Measurements from ENCODE around the gene B3GNT2. TPM values are rescaled to one million over a fixed set of nuclear protein-coding genes. Genes with fewer than 3 reads are reported as not detected.

B3GNT2 gene
- total RNA-seq, 1 donor from 2014 or later, result 30.9 TPM

DNA sequence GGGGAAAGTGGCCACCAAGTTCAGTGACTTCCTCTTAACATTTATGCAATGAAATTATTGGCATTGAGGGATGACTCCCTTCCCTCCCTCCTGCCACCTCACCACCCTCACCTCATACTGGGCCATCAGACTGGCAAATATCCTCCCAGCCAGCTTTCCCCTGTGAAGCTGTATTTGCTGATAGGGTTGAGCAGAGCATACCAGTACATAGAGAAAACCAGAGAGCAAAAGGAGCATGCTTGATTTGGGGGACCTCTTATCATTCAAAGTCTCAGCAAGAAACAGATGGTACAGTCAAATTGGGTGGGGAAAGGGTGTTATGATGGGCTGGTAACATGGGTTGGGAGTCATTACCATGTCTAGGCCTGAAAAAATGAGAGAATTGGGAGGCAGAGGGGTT is 19.1 kb upstream of the B3GNT2 start:
- no peaks in the 10 kb centered on the region for H3K27me3 Mint-ChIP-seq

DNA sequence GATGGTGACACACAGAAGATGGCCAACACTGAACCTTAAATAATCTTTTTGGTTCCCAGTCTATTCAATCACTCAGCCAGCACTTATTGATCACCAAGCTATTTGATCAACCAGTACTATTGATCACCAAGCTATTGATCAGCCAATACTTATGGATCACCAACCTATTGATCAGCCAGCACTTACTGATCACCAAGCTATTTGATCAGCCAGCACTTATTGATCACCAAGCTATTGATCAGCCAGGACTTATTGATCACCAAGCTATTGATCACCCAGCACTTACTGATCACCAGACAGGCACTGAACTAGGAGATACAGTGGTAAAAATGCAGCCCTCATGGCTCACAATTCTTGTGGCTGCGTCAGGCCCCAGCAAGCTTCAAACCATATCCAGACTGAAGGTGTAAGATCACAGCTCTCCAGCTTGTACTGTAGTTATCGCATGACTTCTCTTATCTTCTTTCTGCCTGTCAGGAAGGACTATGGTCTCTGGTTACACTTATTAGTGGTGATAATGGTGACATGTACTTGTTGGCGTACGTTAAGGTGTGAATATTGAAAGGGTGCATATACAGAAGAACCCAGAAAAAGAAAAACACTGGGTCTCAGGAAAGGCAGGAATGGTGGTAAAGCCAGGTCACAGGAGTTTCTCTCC is 18.4 kb upstream of the B3GNT2 start:
- H3K36me3 Mint-ChIP-seq (ENCODE audit: low read depth), result no peaks in the 10 kb centered on the region
- no peak for DNase-seq
- H3K4me1 Mint-ChIP-seq, result no peaks in the 10 kb centered on the region
- H3K4me3 Mint-ChIP-seq, result no peak overlapping the region
- no peak overlapping the region for H3K27ac Mint-ChIP-seq
- no peaks in the 10 kb centered on the region for H3K9me3 Mint-ChIP-seq
- intact Hi-C loops (cut with micrococcal nuclease), result no loop called here
- H3K27me3 Mint-ChIP-seq, result no peaks in the 10 kb centered on the region

More for the DNA sequence above, 19.1 kb upstream of the B3GNT2 start:
- Mint-ChIP-seq H3K4me3 (no peak overlapping the region), H3K9me3 (no peaks in the 10 kb centered on the region), H3K36me3 (ENCODE audit: low read depth) (no peaks in the 10 kb centered on the region), H3K27ac (no peak overlapping the region), H3K4me1 (no peaks in the 10 kb centered on the region)
- DNase-seq, result no peak
- intact Hi-C loops (cut with micrococcal nuclease), result no loop called here

DNA sequence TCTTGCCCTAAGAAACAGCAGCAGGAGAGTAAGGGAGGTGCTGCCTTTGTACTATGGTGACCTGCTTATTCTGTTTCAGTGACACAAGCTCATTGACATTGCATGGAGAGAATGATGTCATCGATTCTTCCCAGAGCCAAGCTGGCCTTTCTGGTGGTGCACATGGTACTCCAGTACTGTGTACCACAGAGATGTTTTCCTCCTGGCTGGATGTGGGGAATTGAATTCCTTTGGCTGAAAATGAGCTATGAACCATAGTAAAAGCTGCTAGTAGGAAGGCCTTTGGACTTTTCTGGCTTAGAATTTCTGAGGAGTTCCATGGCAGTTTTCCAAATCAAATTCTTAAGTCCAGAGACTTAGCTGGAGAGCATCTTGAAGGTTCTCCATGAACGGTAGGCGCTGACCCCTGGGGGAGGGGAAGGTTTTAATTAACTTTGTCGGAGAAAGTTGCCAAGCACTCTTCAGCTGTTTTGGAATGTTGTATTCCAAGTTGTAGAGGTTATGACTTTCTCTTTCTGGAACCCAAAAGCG is 17.1 kb upstream of the B3GNT2 start:
- H3K27ac Mint-ChIP-seq, result no peak overlapping the region
- no peaks in the 10 kb centered on the region for H3K36me3 Mint-ChIP-seq (ENCODE audit: low read depth)
- H3K4me3 Mint-ChIP-seq, result no peak overlapping the region
- no peaks in the 10 kb centered on the region for H3K9me3 Mint-ChIP-seq
- H3K4me1 Mint-ChIP-seq, result no peaks in the 10 kb centered on the region
- H3K27me3 Mint-ChIP-seq, result peaks cover 2% of the 10 kb centered on the region
- no peak for DNase-seq
- intact Hi-C loops (cut with micrococcal nuclease), result no loop called here

DNA sequence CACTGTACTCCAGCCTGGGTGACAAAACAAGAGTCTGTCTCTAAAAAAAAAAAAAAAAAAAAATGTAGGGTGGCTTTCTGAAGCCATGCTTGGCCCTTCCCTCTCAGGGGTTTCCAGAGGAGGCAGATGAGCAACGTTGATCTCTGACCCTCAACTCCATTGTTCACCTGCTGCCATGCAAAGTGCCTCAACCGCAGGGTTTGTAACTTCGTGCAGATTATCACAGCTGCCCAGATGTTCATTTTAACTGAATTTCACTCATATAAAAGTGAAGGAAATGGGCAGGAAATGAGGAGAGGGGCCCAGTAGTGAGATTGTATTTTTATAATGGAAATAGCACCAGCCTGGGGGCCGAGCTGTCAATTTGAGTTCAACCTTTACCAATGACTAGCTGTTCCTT is 14.9 kb upstream of the B3GNT2 start:
- Mint-ChIP-seq H3K27ac (no peak overlapping the region), H3K9me3 (no peaks in the 10 kb centered on the region), H3K27me3 (peaks cover 2% of the 10 kb centered on the region), H3K36me3 (ENCODE audit: low read depth) (no peaks in the 10 kb centered on the region), H3K4me3 (no peak overlapping the region), H3K4me1 (no peaks in the 10 kb centered on the region)
- intact Hi-C loops (cut with micrococcal nuclease), result no loop called here
- no peak for DNase-seq

DNA sequence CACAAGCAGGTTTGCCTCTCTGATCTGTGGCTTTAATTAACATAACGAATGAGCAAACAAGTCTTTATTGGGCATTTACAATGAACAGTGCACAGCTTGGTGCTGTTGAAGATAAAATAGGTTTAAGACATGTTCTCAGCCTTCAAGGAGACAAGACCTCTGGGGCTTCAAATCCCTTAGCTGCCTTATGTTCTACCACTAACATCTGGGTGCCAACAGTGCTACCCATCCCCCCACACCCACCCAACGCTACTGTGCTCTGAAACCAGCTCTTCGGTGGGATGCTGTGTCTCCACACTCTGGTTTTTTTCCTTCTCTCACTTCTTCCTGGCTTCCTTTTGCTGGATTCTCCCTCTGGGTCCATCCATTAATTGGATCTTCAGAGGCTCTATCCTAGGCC is 14.1 kb upstream of the B3GNT2 start:
- Mint-ChIP-seq H3K36me3 (ENCODE audit: low read depth) (no peaks in the 10 kb centered on the region), H3K27me3 (peaks cover 2% of the 10 kb centered on the region), H3K4me3 (no peak overlapping the region), H3K4me1 (no peaks in the 10 kb centered on the region), H3K27ac (no peak overlapping the region), H3K9me3 (no peaks in the 10 kb centered on the region)
- intact Hi-C loops (cut with micrococcal nuclease), result no loop called here
- no peak for DNase-seq

DNA sequence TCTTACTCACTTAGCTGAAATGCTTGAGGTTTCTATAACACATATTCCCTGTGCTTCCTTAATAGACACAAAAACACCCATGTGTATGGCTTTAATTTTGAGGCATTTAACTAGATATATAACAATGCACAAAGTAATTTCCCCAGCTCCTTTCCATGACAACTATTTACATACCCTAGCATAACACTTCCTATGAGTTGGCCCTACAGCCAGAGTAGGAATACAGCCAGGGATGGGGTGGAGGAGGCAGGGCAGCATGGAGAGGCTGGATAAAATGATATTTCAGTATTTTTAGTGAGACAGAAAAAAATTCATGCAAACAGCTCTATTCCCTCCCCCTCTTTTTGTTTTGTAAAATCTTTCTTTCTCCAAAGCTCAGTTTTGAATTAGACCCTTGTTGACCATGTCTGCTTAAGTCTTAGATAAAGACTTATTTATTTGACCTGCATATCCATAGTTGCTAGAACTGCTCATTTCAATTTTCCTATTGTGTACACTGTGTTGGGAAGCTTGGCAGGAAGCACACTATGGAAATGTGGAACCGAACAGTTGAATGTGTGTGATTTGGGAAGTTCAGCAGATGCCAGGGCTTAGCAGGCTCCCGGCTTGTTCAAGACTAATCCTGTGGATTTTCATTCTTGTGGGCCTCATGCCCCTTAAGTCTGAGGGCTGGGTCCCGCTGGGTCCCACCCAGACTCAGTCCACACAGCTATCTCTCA is 11.2 kb upstream of the B3GNT2 start:
- intact Hi-C loops (cut with micrococcal nuclease), result no loop called here
- Mint-ChIP-seq H3K36me3 (ENCODE audit: low read depth) (no peaks in the 10 kb centered on the region), H3K4me1 (no peaks in the 10 kb centered on the region), H3K27ac (no peak overlapping the region), H3K9me3 (no peaks in the 10 kb centered on the region), H3K27me3 (peaks cover 10% of the 10 kb centered on the region), H3K4me3 (no peak overlapping the region)
- no peak for DNase-seq

DNA sequence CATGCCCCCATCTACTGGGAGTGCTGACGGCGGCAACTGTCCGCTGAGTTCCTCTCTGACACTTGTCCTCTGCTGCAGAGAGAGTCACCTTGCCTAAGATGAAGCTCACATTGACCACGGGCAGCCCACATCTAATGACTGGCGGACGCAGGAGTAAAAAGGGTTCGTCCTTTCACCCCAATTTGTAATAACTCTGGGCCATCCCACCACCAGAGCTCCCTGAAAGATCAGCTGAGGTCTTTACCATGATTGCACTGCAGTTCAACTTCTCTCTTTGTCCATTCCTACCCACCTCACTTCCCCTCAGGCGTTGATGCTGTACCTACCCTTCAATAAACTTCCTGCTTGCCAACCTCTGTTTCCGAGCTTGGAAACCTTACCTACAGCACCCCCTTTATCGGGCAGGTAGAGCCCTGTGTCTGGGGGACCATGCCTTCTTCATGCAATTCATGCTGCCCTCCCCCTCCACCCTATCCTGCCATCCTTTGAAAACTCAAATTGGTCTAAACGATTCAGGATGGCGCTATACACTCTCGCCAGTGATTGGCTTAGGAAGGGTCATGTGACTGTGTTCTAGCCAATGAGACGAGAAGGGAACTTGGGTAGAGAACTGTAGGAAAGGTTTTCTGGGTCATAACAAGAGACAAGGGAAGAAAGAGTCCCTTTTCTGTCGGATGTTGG is 10.3 kb upstream of the B3GNT2 start:
- Mint-ChIP-seq H3K4me1 (no peaks in the 10 kb centered on the region), H3K9me3 (no peaks in the 10 kb centered on the region)

DNA sequence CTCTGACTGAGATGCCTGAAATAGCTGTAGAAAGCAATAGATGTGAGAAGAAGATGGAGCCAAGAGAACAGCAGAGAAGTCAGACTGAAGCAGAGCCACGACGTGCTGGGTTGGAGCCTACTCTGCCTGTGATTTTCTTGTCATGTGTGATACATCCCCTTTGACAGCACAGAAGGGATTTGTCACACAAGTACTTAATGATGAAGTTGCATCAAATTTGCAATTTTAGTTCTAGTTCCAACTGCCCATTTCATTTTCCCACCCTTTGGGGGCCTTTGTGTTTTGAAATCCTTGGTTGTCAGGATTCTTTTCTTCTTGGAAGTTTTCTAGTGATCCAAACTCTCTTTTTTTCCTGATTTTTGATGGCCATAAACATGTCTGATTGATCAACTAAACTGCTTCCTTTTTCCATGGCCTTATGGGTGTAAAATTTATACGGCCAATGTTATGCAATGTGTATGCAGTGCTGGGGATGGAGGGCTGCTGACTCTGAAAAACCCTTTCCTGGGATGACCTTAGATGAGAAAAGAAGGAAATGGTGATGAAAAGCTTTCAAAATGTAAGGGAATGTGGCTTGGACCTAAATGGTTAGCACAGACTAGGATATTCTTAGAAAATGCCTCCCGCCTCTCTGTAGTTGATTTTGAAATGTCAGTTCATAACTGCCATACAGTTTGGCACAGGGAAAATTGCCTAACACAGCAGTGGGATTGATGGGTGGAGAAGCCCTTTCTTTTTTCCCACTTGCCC is 9.6 kb upstream of the B3GNT2 start:
- Mint-ChIP-seq H3K4me1 (no peaks in the 10 kb centered on the region), H3K36me3 (ENCODE audit: low read depth) (no peaks in the 10 kb centered on the region), H3K27me3 (peaks cover 19% of the 10 kb centered on the region), H3K27ac (no peak overlapping the region), H3K4me3 (no peak overlapping the region), H3K9me3 (no peaks in the 10 kb centered on the region)
- intact Hi-C loops (cut with micrococcal nuclease), result no loop called here
- DNase-seq, result no peak

More for the DNA sequence above, 10.3 kb upstream of the B3GNT2 start:
- no peak overlapping the region for H3K4me3 Mint-ChIP-seq
- peaks cover 15% of the 10 kb centered on the region for H3K27me3 Mint-ChIP-seq
- intact Hi-C loops (cut with micrococcal nuclease), result no loop called here
- no peak for DNase-seq
- no peaks in the 10 kb centered on the region for H3K36me3 Mint-ChIP-seq (ENCODE audit: low read depth)
- no peak overlapping the region for H3K27ac Mint-ChIP-seq

DNA sequence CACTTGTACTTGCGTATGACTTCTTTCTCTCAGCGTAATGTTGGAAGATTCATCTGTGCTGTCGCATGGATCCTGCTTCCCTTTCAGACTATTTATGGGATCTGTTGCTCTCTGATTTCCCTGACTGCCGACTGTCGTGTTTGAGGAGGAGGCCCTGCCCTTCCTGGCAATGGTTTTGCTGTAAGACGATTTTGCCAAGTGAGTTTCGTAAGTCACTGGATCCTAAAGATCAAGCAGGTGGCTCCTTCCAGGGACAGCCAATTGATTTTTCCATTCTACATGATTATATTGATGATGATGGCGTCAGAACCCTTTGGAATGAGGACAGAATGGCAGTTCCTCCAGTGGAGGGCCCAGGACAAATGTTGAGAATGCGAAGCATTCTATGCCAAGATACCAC is 8.7 kb upstream of the B3GNT2 start:
- H3K36me3 Mint-ChIP-seq (ENCODE audit: low read depth), result no peaks in the 10 kb centered on the region
- peaks cover 19% of the 10 kb centered on the region for H3K27me3 Mint-ChIP-seq
- no peaks in the 10 kb centered on the region for H3K4me1 Mint-ChIP-seq
- H3K9me3 Mint-ChIP-seq, result no peaks in the 10 kb centered on the region
- no peak overlapping the region for H3K27ac Mint-ChIP-seq
- no peak for DNase-seq
- no peak overlapping the region for H3K4me3 Mint-ChIP-seq
- intact Hi-C loops (cut with micrococcal nuclease), result no loop called here

DNA sequence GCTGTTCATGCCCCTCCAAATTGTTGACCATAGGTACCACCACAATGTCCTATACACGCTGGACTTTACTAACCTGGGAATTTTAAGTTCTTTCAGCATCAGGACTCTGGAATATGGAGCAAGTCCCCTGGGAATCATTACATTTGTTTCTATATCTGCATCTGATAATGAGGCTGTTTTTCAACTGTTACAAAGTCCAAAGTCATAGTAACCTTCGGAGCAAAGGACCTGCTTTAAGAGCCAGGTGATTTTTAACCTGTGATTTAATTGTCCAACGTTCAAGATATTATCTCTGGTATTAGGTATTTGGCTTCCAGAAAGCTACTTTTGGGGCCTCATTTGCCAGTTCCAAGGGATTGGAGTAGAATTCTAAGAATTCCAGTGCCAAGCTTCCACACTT is 7.5 kb upstream of the B3GNT2 start:
- no peaks in the 10 kb centered on the region for H3K36me3 Mint-ChIP-seq (ENCODE audit: low read depth)
- no peak for DNase-seq

DNA sequence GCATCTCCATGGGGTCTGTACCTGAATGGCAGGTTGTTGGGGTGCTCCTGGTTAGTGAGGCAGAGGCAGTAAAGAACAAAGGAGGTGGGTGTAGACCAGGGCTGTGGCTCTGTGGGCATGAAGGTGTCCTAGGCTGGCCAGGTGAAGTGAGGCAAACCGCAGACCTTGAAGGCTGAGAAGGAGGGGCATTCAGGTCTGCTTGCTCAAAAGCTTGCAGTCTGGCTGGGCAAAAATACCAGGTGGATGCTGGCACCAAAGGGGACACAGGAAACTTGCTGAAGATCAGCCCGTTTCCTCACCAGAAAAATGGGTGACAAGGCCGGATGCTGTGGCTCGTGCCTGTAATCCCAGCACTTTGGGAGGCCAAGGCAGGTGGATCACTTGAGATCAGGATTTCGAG is 6.7 kb upstream of the B3GNT2 start:
- no peak for DNase-seq
- Mint-ChIP-seq H3K36me3 (ENCODE audit: low read depth) (no peaks in the 10 kb centered on the region), H3K4me3 (no peak overlapping the region), H3K27ac (no peak overlapping the region), H3K27me3 (peaks cover 17% of the 10 kb centered on the region), H3K9me3 (no peaks in the 10 kb centered on the region), H3K4me1 (peaks cover 7% of the 10 kb centered on the region)
- intact Hi-C loops (cut with micrococcal nuclease), result no loop called here

More for the DNA sequence above, 7.5 kb upstream of the B3GNT2 start:
- Mint-ChIP-seq H3K4me3 (no peak overlapping the region), H3K4me1 (peaks cover 7% of the 10 kb centered on the region), H3K27me3 (peaks cover 17% of the 10 kb centered on the region), H3K9me3 (no peaks in the 10 kb centered on the region), H3K27ac (no peak overlapping the region)
- intact Hi-C loops (cut with micrococcal nuclease), result no loop called here

DNA sequence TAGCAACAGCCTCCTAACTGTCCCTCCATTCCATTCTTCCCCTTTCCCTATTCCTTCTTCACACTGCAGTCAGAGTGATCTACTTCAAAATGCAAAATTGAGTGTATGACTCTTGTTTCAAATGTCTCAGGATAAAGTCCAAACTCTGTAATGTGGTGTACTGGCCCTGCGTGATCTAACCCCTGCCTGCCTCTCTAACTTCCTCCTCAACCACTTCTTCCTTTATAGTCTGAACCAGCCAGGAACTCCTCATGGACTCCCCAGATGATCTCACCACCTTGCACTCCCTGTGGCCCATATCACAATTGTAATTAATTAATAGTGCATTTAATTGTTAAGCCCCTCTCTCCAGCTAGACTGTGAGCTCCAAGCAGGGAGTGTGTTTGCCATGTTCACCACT is 3.1 kb upstream of the B3GNT2 start:
- intact Hi-C loops (cut with micrococcal nuclease), result loop anchor here (10.0 kb wide), 1 partner anchor 428 kb away; no protein-coding TSS in a partner anchor
- DNase-seq, result no peak
- H3K9me3 Mint-ChIP-seq, result no peaks in the 10 kb centered on the region
- no peaks in the 10 kb centered on the region for H3K36me3 Mint-ChIP-seq (ENCODE audit: low read depth)
- H3K27me3 Mint-ChIP-seq, result peaks cover 13% of the 10 kb centered on the region
- peaks cover 10% of the 10 kb centered on the region for H3K4me1 Mint-ChIP-seq
- no peak overlapping the region for H3K4me3 Mint-ChIP-seq
- H3K27ac Mint-ChIP-seq, result no peak overlapping the region

DNA sequence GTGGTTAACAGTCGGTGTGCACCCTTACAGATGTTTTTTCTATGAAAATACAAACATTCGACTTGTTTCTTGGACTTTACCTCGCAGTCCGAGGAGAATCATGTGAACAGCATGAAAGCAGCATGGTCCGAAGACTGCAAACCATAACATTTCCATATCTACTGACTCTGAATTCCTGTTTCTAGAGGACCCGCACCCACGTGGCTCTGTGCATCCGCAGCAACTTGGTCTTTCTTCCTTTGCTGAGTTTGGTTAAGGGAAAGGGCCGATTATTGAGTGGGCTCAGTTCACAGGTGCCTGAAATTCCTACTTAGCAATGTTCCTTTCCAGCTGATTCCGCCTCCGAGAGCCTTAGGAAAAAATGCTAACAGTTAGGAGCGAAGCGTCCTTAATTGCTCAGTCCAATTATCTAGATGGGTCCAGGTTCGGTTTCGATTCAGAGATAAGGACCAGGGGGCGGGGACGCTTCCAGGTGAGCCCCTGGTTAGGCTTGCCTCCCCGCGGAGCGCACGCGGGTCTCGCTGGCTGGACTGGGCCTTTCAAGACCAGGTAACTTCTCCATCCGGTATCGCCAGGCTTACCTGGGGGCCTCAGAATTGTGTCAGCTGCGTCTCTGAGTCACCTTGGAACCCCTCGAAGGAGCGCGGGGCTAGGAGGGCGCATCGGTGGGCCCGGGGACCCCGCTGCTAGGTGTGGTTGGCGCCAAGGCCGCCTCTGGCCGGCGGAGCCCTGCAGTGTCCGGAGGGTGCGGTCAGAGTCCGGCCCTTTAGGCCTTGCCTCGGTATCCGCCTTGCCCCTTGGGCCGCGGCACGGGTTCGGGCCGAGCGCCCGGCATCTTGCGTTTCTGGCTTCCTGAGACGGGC is 1.1 kb upstream of the B3GNT2 start:
- Mint-ChIP-seq H3K27me3 (peaks cover 9% of the 10 kb centered on the region), H3K4me1 (peaks cover 26% of the 10 kb centered on the region), H3K36me3 (ENCODE audit: low read depth) (peaks cover 7% of the 10 kb centered on the region), H3K27ac (peak overlapping the region; percentile 59), H3K9me3 (no peaks in the 10 kb centered on the region), H3K4me3 (peak overlapping the region; percentile 89)
- intact Hi-C loops (cut with micrococcal nuclease), result loop anchor here (2.0 to 10.0 kb wide), 5 partner anchors 287 to 1394 kb away; partner anchors contain the start of genes COMMD1, EHBP1, MDH1 and WDPCP
- no peak for DNase-seq
